Kidney (tissue), 19 donors: ENCODE measurements around the gene CFC1B. TPM values are rescaled to one million over a fixed set of nuclear protein-coding genes. Genes with fewer than 3 reads are reported as not detected.
"Not testable (repeated sequence)": the region's sequence is repeated elsewhere in the genome, so short reads cannot be mapped to it uniquely, and the experiment has no call there.

Source experiments
- DNase-seq, 5 donors: peaks; one replicate each; pipeline ENCODE4 v3.0.0-alpha.2; 2013 to 2020
- FAIRE-seq: peaks from 2 replicates; lab custom pipeline; 2012; peaks lifted over from hg19 to GRCh38; lab: Jason Lieb, UNC
- H3K27ac ChIP-seq, 2 donors: one replicate each; pipeline ENCODE4 v1.7.0; 2013; ENCODE audit warnings: low read depth in 2 of 2, low read length in 2 of 2, inconsistent platforms in 1 of 2
- H3K27me3 ChIP-seq: one replicate; pipeline ENCODE4 v1.7.1; 2013; ENCODE audit warnings: low read length, inconsistent platforms; ENCODE audit not compliant: control insufficient read depth, insufficient read depth
- H3K36me3 ChIP-seq, 3 donors: one replicate each; pipeline versions ENCODE4 v1.7.0 to v1.7.1; 2013; ENCODE audit warnings: low read length in 3 of 3, control low read depth in 1 of 3, inconsistent platforms in 1 of 3; ENCODE audit not compliant: insufficient read depth in 3 of 3, control insufficient read depth in 2 of 3
- H3K4me1 ChIP-seq, 3 donors: one replicate each; pipeline versions ENCODE4 v1.7.0 to v1.7.1; 2013; ENCODE audit warnings: low read length in 3 of 3, inconsistent platforms in 1 of 3, low read depth in 1 of 3; ENCODE audit not compliant: control insufficient read depth in 2 of 3, insufficient read depth in 2 of 3
- H3K4me3 ChIP-seq, 3 donors: one replicate each; pipeline versions ENCODE4 v1.7.0 to v1.8.1; 2013; ENCODE audit warnings: low read length in 3 of 3, control low read depth in 1 of 3, inconsistent platforms in 1 of 3
- H3K9ac ChIP-seq, 3 donors: one replicate each; pipeline versions ENCODE4 v1.7.0 to v1.7.1; 2013; ENCODE audit warnings: low read length in 3 of 3, control low read depth in 1 of 3, inconsistent platforms in 1 of 3
- H3K9me3 ChIP-seq, 3 donors: one replicate each; pipeline versions ENCODE4 v1.7.0 to v1.7.1; 2013; ENCODE audit warnings: low read length in 3 of 3, control low read depth in 1 of 3, inconsistent platforms in 1 of 3; ENCODE audit not compliant: control insufficient read depth in 2 of 3, insufficient read depth in 1 of 3
- intact Hi-C: fragments of 100-400 bp; cut with DNase I; formaldehyde crosslinking; loops from one replicate; pipeline ENCODE4 v1.11.1; 2022
- long read RNA-seq, 10 donors: library from polyadenylated mRNA in 1 of 10; unstranded in 1 of 10; transcript quantifications; one replicate each; pipeline ENCODE4 v2.0.0 and lab custom pipeline, GENCODE V29; 2021 to 2026
- polyA plus RNA-seq: library from polyadenylated mRNA; stranded (reverse); fragments of 350-450 nt; fragmentation: Illumina TruSeq; extraction: RNeasy Lipid Tissue Mini Kit (QIAGEN cat#74804); gene quantifications from one replicate; pipeline ENCODE4 v1.2.3, GENCODE V29; 2014; ENCODE audit warnings: low read depth, low replicate concordance; ENCODE audit not compliant: insufficient read depth
- total RNA-seq: library from RNA; stranded (reverse); fragmentation: NEBNext Ultra II Directional; extraction: Animal tissue kit (Norgen Biotek cat#: 25700); gene quantifications from one replicate; pipeline ENCODE4 v1.2.1, GENCODE V29; 2021
- donor health status: control.
- donor health status: control.
- donor health status: DM: yes; HTN: yes; CAD: no.
- donor health status: Normal renal cell carcinoma (clear cell type).

The CFC1B gene
- total RNA-seq (not detected), polyA plus RNA-seq (not detected)
- long read RNA-seq, donor 1: 0 reads
- long read RNA-seq, donor 2: 0 reads
- long read RNA-seq, donor 3: 0 reads
- long read RNA-seq, donor 4: 0 reads
- long read RNA-seq, donor 5: 0 reads
- long read RNA-seq, donor 6: 0 reads
- long read RNA-seq, donor 7: 0 reads
- long read RNA-seq, donor 8: 0 reads
- long read RNA-seq, donor 9: 0 reads
- long read RNA-seq, donor 10: 0 reads

GRCh38 chr2:130520992-130521391, at the start of gene CFC1B:
Gene CFC1B, plus strand, starts transcription at chr2:130521222. Its CDS starts 263 bp downstream, at chr2:130521485.
- H3K9me3 ChIP-seq, H3K9ac ChIP-seq, FAIRE-seq, H3K27ac ChIP-seq, H3K4me3 ChIP-seq, intact Hi-C loops, H3K36me3 ChIP-seq, DNase-seq, H3K4me1 ChIP-seq, H3K27me3 ChIP-seq: not testable (repeated sequence)

- intact Hi-C loops, H3K4me3 ChIP-seq, H3K9ac ChIP-seq, H3K4me1 ChIP-seq, H3K9me3 ChIP-seq, DNase-seq, H3K27me3 ChIP-seq, H3K27ac ChIP-seq, FAIRE-seq, H3K36me3 ChIP-seq: not testable (repeated sequence)
These were observed 29.9 kb upstream of the CFC1B start for GRCh38 chr2:130491073-130491472.

GRCh38 chr2:130509228-130509627, 11.8 kb upstream of the CFC1B start, which contains the start of gene POTEI:
Gene POTEI, minus strand, starts transcription at chr2:130509328. Its CDS starts 93 bp downstream, at chr2:130509235.
- H3K9me3 ChIP-seq, H3K27ac ChIP-seq, H3K4me1 ChIP-seq, FAIRE-seq, H3K27me3 ChIP-seq, H3K36me3 ChIP-seq, H3K4me3 ChIP-seq, H3K9ac ChIP-seq, intact Hi-C loops, DNase-seq: not testable (repeated sequence)

- H3K4me1 ChIP-seq, DNase-seq, H3K36me3 ChIP-seq, intact Hi-C loops, H3K9ac ChIP-seq, H3K4me3 ChIP-seq, H3K27me3 ChIP-seq, FAIRE-seq, H3K27ac ChIP-seq, H3K9me3 ChIP-seq: not testable (repeated sequence)
These were observed 9.9 kb upstream of the CFC1B start for GRCh38 chr2:130510807-130511746.

- intact Hi-C loops, H3K4me1 ChIP-seq, H3K36me3 ChIP-seq, H3K27ac ChIP-seq, DNase-seq, FAIRE-seq, H3K9me3 ChIP-seq, H3K9ac ChIP-seq, H3K4me3 ChIP-seq, H3K27me3 ChIP-seq: not testable (repeated sequence)
These were observed 9.1 kb upstream of the CFC1B start for GRCh38 chr2:130511747-130512451.

- DNase-seq, FAIRE-seq, H3K9ac ChIP-seq, H3K27me3 ChIP-seq, H3K36me3 ChIP-seq, H3K27ac ChIP-seq, H3K4me3 ChIP-seq, H3K9me3 ChIP-seq, intact Hi-C loops, H3K4me1 ChIP-seq: not testable (repeated sequence)
These were observed 2.4 kb upstream of the CFC1B start for GRCh38 chr2:130518516-130519106.

GRCh38 chr2:130522390-130522789, 1.4 kb downstream of the CFC1B start:
- H3K27ac ChIP-seq, H3K4me3 ChIP-seq, H3K9me3 ChIP-seq, H3K27me3 ChIP-seq, H3K4me1 ChIP-seq, intact Hi-C loops, H3K36me3 ChIP-seq, DNase-seq, H3K9ac ChIP-seq, FAIRE-seq: not testable (repeated sequence)
